AG09319 (cell line): ENCODE results near the gene TAF1.
"Not testable (repeated sequence)": the region's sequence is repeated elsewhere in the genome, so short reads cannot be mapped to it uniquely, and the experiment has no call there.

Source experiments
- DNase-seq: peaks from one replicate; pipeline ENCODE4 v3.0.0-alpha.2; 2010; ENCODE audit warnings: low read depth; ENCODE audit errors: extremely low read depth
- TF ChIP-seq, protein P1 (sequence below): IDR thresholded peaks from 2 replicates; pipeline ENCODE4 v1.5.1; 2011; ENCODE audit warnings: low read depth, mild to moderate bottlenecking, inconsistent platforms, low read length, moderate library complexity

The TAF1 gene

DNA sequence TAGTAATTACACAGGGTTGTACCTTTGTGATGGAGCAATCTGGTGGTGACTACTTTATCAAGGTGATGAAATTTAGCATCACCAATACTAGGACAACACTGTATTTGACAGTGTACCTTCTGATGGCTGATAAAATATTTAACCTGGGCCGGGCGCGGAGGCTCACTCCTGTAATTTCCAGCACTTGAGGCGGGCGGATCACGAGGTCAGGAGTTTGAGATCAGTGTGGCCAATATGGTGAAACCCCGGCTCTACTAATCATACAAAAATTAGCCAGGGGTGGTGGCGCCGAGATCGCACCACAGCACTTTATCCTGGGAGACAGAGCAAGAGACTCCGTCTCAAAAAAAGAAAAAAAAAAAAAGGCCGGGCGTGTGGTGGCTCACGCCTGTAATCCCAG lies 1.9 kb upstream of the TAF1 start:
- TF ChIP-seq, protein P1, sequence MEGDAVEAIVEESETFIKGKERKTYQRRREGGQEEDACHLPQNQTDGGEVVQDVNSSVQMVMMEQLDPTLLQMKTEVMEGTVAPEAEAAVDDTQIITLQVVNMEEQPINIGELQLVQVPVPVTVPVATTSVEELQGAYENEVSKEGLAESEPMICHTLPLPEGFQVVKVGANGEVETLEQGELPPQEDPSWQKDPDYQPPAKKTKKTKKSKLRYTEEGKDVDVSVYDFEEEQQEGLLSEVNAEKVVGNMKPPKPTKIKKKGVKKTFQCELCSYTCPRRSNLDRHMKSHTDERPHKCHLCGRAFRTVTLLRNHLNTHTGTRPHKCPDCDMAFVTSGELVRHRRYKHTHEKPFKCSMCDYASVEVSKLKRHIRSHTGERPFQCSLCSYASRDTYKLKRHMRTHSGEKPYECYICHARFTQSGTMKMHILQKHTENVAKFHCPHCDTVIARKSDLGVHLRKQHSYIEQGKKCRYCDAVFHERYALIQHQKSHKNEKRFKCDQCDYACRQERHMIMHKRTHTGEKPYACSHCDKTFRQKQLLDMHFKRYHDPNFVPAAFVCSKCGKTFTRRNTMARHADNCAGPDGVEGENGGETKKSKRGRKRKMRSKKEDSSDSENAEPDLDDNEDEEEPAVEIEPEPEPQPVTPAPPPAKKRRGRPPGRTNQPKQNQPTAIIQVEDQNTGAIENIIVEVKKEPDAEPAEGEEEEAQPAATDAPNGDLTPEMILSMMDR = no peak
- DNase-seq = no peak

DNA sequence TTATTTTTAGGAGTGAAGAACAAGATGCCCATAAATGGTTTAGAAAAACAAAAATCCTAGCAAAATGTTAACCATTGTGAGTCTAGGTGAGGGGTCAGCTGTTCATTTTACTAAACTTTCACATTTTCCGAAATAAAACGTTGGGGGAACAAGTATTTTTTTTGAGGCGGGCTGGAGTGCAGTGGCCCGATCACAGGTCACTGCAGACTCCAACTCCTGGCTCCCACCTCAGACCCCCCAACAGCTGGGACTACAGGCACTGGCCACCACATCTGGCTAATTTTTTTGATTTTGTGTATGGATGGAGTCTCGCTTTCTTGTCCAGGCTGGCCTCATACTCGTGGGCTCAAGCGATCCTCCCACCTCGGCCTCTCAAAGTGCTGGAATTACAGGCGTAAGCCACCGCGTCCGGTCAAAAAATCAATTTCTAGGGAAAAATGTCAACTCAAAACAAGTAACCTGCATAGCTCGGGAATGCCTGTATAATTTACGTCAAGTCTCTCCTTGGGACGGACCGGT lies 742 bp upstream of the TAF1 start:
- DNase-seq = no peak
- TF ChIP-seq, protein P1 = no peak

DNA sequence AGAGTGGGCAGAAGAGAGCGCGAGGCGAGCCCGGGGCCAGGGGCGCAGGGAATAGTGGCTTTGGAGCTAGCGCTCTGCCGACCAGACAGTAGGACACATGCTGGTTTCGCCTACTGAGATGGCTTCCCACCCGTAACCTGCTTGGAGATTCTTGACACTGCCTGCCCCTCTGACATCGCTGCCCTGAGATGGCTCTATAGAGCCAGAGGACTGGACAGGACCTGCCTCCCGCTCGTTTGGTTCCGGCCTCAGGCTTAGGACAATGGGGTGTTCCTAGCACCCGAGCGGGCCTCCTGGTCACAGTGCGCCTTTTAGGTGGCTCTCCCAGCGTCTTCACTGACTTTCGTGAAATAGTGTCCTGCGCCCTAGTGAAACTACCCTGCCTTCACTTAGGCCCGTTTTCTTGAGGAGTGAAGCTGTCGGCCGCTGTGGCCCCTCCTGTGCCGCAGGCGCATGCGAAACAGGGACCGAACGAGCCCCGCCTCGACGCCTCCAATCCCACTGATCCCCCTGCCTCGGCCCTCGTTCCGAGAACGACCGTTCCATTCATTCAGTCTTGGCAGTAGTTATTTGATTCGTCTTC lies 608 bp downstream of the TAF1 start:
- no peak for DNase-seq

DNA sequence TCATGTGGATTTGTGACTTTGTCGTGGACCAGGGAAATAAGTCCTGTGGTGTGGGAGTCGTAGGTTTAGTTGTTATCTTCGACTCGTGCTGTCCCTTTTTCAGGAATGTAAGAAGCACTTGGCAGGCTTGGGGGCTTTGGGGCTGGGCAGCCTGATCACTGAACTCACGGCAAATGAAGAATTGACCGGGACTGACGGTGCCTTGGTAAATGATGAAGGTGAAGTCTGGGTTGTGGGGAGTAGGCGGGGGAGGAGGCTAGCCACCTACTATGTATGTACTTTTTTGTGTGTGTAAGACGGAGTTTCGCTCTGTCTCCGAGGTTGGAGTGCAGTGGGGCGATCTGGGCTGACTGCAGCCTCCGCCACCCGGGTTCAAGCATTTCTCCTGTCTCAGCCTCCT lies 1.2 kb downstream of the TAF1 start:
- TF ChIP-seq, protein P1 = no peak
- DNase-seq = no peak

More for the DNA sequence above, 608 bp downstream of the TAF1 start:
- TF ChIP-seq, protein P1 = no peak

DNA sequence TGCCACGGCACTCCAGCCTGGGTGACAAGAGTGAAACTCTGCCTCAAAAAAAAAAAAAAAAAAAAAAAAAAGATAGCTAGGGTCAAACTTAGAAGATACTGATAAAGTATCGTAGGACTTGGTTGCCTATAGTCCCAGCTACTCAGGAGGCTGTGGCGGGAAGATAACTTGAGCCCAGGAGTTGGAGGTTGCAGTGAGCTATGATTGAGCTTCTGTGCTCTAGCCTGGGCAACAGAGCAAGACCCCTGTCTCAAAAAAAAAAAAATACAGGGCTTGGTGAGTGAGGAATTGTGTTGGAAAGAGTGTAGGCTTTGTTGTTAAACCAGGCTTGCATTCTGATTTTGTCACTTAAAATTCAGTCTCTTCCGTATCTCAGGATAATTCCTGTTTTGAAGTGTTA lies 6.2 kb downstream of the TAF1 start:
- TF ChIP-seq, protein P1 = no peak
- DNase-seq = no peak

DNA sequence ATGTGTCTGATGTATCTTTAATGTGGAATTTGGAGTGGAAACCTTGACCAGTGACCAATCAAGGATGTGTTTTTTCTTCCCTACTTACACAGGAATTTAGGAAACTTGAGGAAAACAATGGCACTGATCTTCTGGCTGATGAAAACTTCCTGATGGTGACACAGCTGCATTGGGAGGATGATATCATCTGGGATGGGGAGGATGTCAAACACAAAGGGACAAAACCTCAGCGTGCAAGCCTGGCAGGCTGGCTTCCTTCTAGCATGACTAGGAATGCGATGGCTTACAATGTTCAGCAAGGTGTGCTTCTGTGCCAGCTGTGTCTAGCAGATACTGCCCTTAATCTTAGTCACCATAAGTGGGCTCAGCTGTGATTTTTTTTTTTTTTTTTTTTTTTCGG lies 12.6 kb downstream of the TAF1 start:
- TF ChIP-seq, protein P1 = no peak

DNA sequence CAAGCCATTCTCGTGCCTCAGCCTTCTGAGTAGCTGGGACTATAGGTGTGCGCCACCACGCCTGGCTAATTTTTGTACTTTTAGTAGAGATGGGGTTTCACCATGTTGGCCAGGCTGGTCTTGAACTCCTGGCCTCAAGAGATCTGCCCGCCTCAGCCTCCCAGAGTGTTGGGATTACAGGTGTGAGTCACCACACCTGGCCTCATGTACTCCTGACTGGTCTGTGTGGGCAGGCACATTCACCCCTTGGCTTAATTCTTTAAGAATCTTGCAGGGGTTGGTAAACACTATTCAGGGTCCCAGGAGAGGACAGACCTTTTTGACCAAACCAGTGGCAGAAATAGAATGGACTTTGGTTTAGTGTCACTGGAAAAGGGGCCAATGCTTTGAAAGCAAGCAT lies 25.6 kb downstream of the TAF1 start:
- DNase-seq = not testable (repeated sequence)

More for the DNA sequence above, 12.6 kb downstream of the TAF1 start:
- DNase-seq = no peak

DNA sequence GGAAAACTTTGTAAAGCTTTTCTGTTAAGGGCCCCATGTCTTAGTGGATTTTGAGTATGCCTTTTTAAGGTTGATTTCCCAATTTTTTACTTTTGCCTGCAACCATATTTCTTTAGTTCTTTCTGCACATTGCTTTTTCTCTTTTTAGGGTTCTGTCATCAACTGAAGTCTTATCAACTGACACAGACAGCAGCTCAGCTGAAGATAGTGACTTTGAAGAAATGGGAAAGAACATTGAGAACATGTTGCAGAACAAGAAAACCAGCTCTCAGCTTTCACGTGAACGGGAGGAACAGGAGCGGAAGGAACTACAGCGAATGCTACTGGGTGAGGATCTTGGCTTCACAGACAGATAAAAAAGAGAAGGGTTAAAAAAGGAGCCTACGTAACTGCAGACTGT lies 27.8 kb downstream of the TAF1 start:
- DNase-seq = no peak
- TF ChIP-seq, protein P1 = no peak
